LNCaP clone FGC (cell line): ENCODE results near the gene TPO.

ENCODE experiments used
- DNase-seq: peaks from one replicate; pipeline ENCODE4 v3.0.0-alpha.2; 2011; ENCODE audit warnings: low read depth
- H3K4me3 ChIP-seq: 2 replicates; pipeline ENCODE4 v1.5.1; 2011; ENCODE audit warnings: mild to moderate bottlenecking, low read depth, low read length, control low read depth
- CTCF ChIP-seq: IDR thresholded peaks from 2 replicates; pipeline ENCODE4 v1.5.1; 2012; ENCODE audit warnings: mild to moderate bottlenecking; ENCODE audit not compliant: control insufficient read depth, insufficient read depth; ENCODE audit errors: extremely low read depth

Gene TPO

GRCh38 chr2:1476617-1477195 lies 63.4 kb downstream of the TPO start:
- no peak for TF ChIP-seq CTCF

GRCh38 chr2:1477196-1478040 lies 64.2 kb downstream of the TPO start:
- no peak for DNase-seq
- TF ChIP-seq CTCF: no peak
- H3K4me3 ChIP-seq: no peak overlapping the region

More at GRCh38 chr2:1476617-1477195, 63.4 kb downstream of the TPO start:
- DNase-seq: no peak
- H3K4me3 ChIP-seq: no peak overlapping the region

- H3K4me3 ChIP-seq: no peak overlapping the region
- no peak for DNase-seq
- TF ChIP-seq CTCF: no peak
These were observed 65.3 kb downstream of the TPO start for GRCh38 chr2:1478311-1479305.

GRCh38 chr2:1479346-1479745 lies 66.1 kb downstream of the TPO start:
- no peak for DNase-seq
- no peak overlapping the region for H3K4me3 ChIP-seq
- TF ChIP-seq CTCF: no peak

GRCh38 chr2:1480671-1481076 lies 67.4 kb downstream of the TPO start:
- no peak overlapping the region for H3K4me3 ChIP-seq
- DNase-seq: no peak
- no peak for TF ChIP-seq CTCF

- DNase-seq: no peak
- H3K4me3 ChIP-seq: no peak overlapping the region
- TF ChIP-seq CTCF: no peak
These were observed 68.4 kb downstream of the TPO start for GRCh38 chr2:1481406-1482252.
